Mononuclear cell (primary cell): ENCODE results near the gene NELL1. TPM values are rescaled to one million over a fixed set of nuclear protein-coding genes. Genes with fewer than 3 reads are reported as not detected.

Experiments used
- H3K27me3 ChIP-seq: 2 replicates; pipeline ENCODE4 v1.6.0; 2011; ENCODE audit warnings: low read length, control low read depth; ENCODE audit not compliant: insufficient read depth
- H3K4me1 ChIP-seq: 2 replicates; pipeline ENCODE4 v1.5.1; 2011; ENCODE audit warnings: mild to moderate bottlenecking, low read length, control low read depth; ENCODE audit not compliant: insufficient read depth
- H3K4me3 ChIP-seq: 2 replicates; pipeline ENCODE4 v1.5.1; 2011; ENCODE audit warnings: mild to moderate bottlenecking, low read length, moderate library complexity
- H3K9me3 ChIP-seq: 2 replicates; pipeline ENCODE4 v1.5.1; 2011; ENCODE audit warnings: low read depth, mild to moderate bottlenecking, control low read depth, low read length
- total RNA-seq: library from RNA; depleted of rRNA; stranded (reverse); fragments of >200 nt; gene quantifications from one replicate; pipeline ENCODE4 v1.2.3, GENCODE V29; 2012

Gene NELL1
- total RNA-seq, 1 donor = not detected

GRCh38 chr11:21301981-21302380, 632.6 kb downstream of the NELL1 start:
- H3K4me1 ChIP-seq = no peaks in the 10 kb centered on the region
- H3K27me3 ChIP-seq = no peaks in the 10 kb centered on the region
- H3K4me3 ChIP-seq = no peak overlapping the region
- no peaks in the 10 kb centered on the region for H3K9me3 ChIP-seq

- H3K27me3 ChIP-seq = no peaks in the 10 kb centered on the region
- no peaks in the 10 kb centered on the region for H3K4me1 ChIP-seq
- H3K4me3 ChIP-seq = no peak overlapping the region
Measured at GRCh38 chr11:21306739-21307358, 637.5 kb downstream of the NELL1 start.

GRCh38 chr11:21307874-21308273, 638.5 kb downstream of the NELL1 start:
- Histone ChIP-seq H3K27me3 (no peaks in the 10 kb centered on the region), H3K4me3 (no peak overlapping the region), H3K4me1 (no peaks in the 10 kb centered on the region), H3K9me3 (peaks cover 4% of the 10 kb centered on the region)

More at GRCh38 chr11:21306739-21307358, 637.5 kb downstream of the NELL1 start:
- H3K9me3 ChIP-seq = peaks cover 4% of the 10 kb centered on the region

DNA sequence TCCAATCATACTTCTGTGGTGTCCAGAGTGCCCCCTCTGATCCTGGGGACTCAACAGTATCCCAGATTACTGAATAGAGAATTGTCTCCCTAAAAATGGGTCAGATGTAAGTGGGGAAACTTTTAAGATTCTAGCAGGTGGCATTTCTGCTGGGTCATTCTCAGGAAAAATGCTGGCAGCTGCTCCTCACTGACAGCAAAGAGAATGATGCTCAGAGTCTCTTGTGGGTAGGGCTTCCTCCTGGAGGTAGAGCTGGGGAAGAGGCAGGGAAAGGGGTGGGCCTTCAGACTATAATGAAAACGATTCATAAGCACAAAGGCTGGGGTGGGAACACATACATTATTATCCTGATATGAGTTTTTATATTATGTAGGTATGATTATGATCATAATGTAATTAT, 647.2 kb downstream of the NELL1 start:
- no peaks in the 10 kb centered on the region for H3K9me3 ChIP-seq
- H3K27me3 ChIP-seq = no peaks in the 10 kb centered on the region
- H3K4me3 ChIP-seq = no peak overlapping the region
- no peaks in the 10 kb centered on the region for H3K4me1 ChIP-seq

GRCh38 chr11:21321072-21321471, 651.7 kb downstream of the NELL1 start:
- Histone ChIP-seq H3K27me3 (no peaks in the 10 kb centered on the region), H3K4me1 (no peaks in the 10 kb centered on the region), H3K9me3 (no peaks in the 10 kb centered on the region), H3K4me3 (no peak overlapping the region)

DNA sequence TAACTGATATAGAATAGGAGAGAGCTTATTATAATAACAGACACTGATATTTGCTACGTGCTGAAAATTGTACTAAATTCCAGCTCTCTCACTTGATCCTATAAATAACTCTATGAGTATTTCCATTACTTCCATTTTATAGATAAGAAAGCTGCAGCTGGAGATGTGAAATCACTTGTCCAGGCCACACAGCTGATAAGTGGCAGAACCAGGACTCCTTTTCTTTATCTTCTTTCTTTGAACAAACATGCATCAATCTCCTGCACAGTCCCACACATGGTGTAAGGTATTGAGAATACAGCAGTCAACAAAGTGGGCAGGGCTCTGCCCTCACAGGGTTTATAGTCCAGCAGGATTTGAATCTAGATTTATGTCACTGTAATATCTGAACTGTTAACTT, 652.1 kb downstream of the NELL1 start:
- Histone ChIP-seq H3K4me3 (no peak overlapping the region), H3K9me3 (no peaks in the 10 kb centered on the region), H3K4me1 (no peaks in the 10 kb centered on the region), H3K27me3 (no peaks in the 10 kb centered on the region)

- no peaks in the 10 kb centered on the region for H3K4me1 ChIP-seq
- no peaks in the 10 kb centered on the region for H3K27me3 ChIP-seq
- no peaks in the 10 kb centered on the region for H3K9me3 ChIP-seq
- H3K4me3 ChIP-seq = no peak overlapping the region
Measured at GRCh38 chr11:21323617-21324016, 654.2 kb downstream of the NELL1 start.

GRCh38 chr11:21343204-21343603, 673.8 kb downstream of the NELL1 start:
- no peaks in the 10 kb centered on the region for H3K9me3 ChIP-seq
- H3K4me1 ChIP-seq = no peaks in the 10 kb centered on the region
- H3K27me3 ChIP-seq = no peaks in the 10 kb centered on the region
- no peak overlapping the region for H3K4me3 ChIP-seq

GRCh38 chr11:21346361-21346760, 677.0 kb downstream of the NELL1 start:
- H3K9me3 ChIP-seq = no peaks in the 10 kb centered on the region
- H3K27me3 ChIP-seq = no peaks in the 10 kb centered on the region
- H3K4me3 ChIP-seq = no peak overlapping the region
- no peaks in the 10 kb centered on the region for H3K4me1 ChIP-seq

DNA sequence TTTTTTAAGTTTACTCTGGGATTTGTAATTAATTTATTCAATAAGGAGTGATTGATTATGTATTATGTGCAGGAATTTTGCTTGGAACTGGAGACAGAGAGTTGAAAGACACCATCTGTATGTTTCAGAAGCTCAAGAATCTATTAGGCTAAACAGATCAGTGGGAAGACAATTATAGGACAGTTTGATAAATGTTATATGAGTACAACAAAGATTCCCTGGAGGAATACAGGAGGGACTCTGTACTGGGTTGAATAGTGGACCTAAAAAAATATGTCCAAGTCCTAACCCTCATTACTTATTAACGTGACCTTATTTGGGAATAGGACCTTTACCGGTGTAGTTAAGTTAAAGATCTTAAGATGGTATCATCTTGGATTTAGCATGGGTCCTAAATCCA, 681.2 kb downstream of the NELL1 start:
- H3K9me3 ChIP-seq = peaks cover 2% of the 10 kb centered on the region
- no peaks in the 10 kb centered on the region for H3K27me3 ChIP-seq
- no peaks in the 10 kb centered on the region for H3K4me1 ChIP-seq
- no peak overlapping the region for H3K4me3 ChIP-seq

DNA sequence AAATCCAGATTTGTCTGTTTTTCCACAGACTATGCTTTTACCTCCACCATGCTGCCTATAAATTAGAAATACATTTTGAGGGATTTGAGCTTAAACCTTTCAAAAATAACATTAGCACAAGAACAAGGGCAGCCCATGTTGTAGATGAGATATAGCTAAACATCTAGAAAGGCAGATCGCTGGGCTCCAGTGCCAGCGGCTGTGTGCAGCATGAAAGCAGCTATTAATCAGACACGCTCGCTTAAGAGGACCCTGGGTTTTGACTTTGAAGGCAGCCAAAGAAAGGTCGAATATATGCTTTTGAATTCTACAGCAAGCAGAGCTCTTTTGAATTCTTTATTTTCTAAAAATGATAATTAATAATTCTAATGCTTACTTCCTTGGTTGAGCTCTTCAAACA, 684.0 kb downstream of the NELL1 start:
- Histone ChIP-seq H3K27me3 (no peaks in the 10 kb centered on the region), H3K9me3 (peaks cover 6% of the 10 kb centered on the region), H3K4me3 (no peak overlapping the region), H3K4me1 (no peaks in the 10 kb centered on the region)

GRCh38 chr11:21364866-21365624, 695.7 kb downstream of the NELL1 start:
- H3K9me3 ChIP-seq = no peaks in the 10 kb centered on the region
- no peaks in the 10 kb centered on the region for H3K27me3 ChIP-seq
- no peaks in the 10 kb centered on the region for H3K4me1 ChIP-seq
- no peak overlapping the region for H3K4me3 ChIP-seq

GRCh38 chr11:21369947-21370346, 700.6 kb downstream of the NELL1 start:
- no peaks in the 10 kb centered on the region for H3K27me3 ChIP-seq
- H3K9me3 ChIP-seq = no peaks in the 10 kb centered on the region
- no peaks in the 10 kb centered on the region for H3K4me1 ChIP-seq
- H3K4me3 ChIP-seq = no peak overlapping the region

GRCh38 chr11:21371044-21371443, 701.7 kb downstream of the NELL1 start:
- Histone ChIP-seq H3K27me3 (no peaks in the 10 kb centered on the region), H3K4me1 (no peaks in the 10 kb centered on the region), H3K9me3 (no peaks in the 10 kb centered on the region), H3K4me3 (no peak overlapping the region)

- H3K9me3 ChIP-seq = no peaks in the 10 kb centered on the region
- no peaks in the 10 kb centered on the region for H3K27me3 ChIP-seq
- H3K4me3 ChIP-seq = no peak overlapping the region
- no peaks in the 10 kb centered on the region for H3K4me1 ChIP-seq
Measured at GRCh38 chr11:21372672-21373071, 703.3 kb downstream of the NELL1 start.

DNA sequence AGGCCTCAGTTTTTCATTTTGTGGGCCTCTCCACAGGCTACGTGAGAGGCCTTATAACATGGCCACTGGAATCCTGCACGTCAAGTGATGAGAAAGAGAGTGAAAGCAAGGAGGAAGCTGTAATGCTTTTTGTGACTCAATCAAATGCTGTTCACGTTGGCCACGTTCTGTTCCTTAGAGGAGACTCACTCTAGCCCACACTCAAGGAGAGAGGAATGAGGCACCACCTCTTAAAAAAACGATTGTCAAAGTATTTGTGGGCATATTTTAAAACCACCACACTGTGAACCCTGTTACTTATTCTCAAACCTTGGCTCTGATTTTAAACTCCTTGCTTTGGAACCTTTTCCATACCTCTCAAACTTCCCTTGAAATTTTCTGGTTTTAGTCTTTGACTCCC, 705.0 kb downstream of the NELL1 start:
- Histone ChIP-seq H3K4me1 (no peaks in the 10 kb centered on the region), H3K27me3 (no peaks in the 10 kb centered on the region), H3K4me3 (no peak overlapping the region), H3K9me3 (no peaks in the 10 kb centered on the region)
